Naive thymus-derived CD8-positive, alpha-beta T cell (primary cell): ENCODE measurements around the gene AHCTF1. TPM values are rescaled to one million over a fixed set of nuclear protein-coding genes. Genes with fewer than 3 reads are reported as not detected.
"Not testable (repeated sequence)": the region's sequence is repeated elsewhere in the genome, so short reads cannot be mapped to it uniquely, and the experiment has no call there.

Source experiments
- ATAC-seq, 2 donors: fragments of 150-1000 bp; cut with Tn5 transposase in 1 of 2; sonication (Bioruptor Pico), chemical (Tn5 transposase) in 1 of 2; 1 replicate in 1 of 2; 2 replicates in 1 of 2; pipeline ENCODE4 v1.10.0; 2021; ENCODE audit warnings: mild to moderate bottlenecking in 2 of 2, moderate library complexity in 2 of 2
- POLR2A ChIA-PET: fragments of 350-600 bp; sonication (Branson Sonifier 250); formaldehyde crosslinking; loops from one replicate; lab custom pipeline; 2021; ENCODE audit warnings: antibody characterized with exemption; lab: Charles Lee
- DNase-seq, 10 donors: peaks; one replicate each; pipeline versions ENCODE4 v3.0.0 to v3.0.0-alpha.2; 2020 to 2022
- H3K27ac Mint-ChIP-seq, 10 donors: one replicate each; pipeline ENCODE4 v1.8.0; 2020 to 2022; ENCODE audit warnings: mild to moderate bottlenecking in 10 of 10, mixed read lengths in 10 of 10, moderate library complexity in 4 of 10, inconsistent platforms in 1 of 10
- H3K27me3 Mint-ChIP-seq, 5 donors: one replicate each; pipeline ENCODE4 v1.8.0; 2021 to 2022; ENCODE audit warnings: mixed read lengths in 5 of 5
- H3K36me3 Mint-ChIP-seq, 3 donors: one replicate each; pipeline ENCODE4 v1.8.0; 2020 to 2022; ENCODE audit warnings: mixed read lengths in 3 of 3, mild to moderate bottlenecking in 2 of 3, inconsistent platforms in 1 of 3
- H3K4me1 Mint-ChIP-seq, 4 donors: one replicate each; pipeline ENCODE4 v1.8.0; 2021 to 2022; ENCODE audit warnings: mixed read lengths in 4 of 4
- H3K4me3 Mint-ChIP-seq, 10 donors: one replicate each; pipeline ENCODE4 v1.8.0; 2020 to 2022; ENCODE audit warnings: mild to moderate bottlenecking in 10 of 10, mixed read lengths in 10 of 10, moderate library complexity in 6 of 10, inconsistent platforms in 1 of 10
- H3K9me3 Mint-ChIP-seq, 9 donors: one replicate each; pipeline ENCODE4 v1.8.0; 2020 to 2022; ENCODE audit warnings: mixed read lengths in 9 of 9, mild to moderate bottlenecking in 3 of 9, inconsistent platforms in 1 of 9, moderate library complexity in 1 of 9
- polyA plus RNA-seq, 3 donors: library from polyadenylated mRNA; unstranded; fragments of 300-500 nt; fragmentation: Illumina TruSeq; gene quantifications; one replicate each; pipeline ENCODE4 v1.2.3, GENCODE V29; 2021
- total RNA-seq, 8 experiments: library from RNA in 2 of 8; stranded (reverse) in 2 of 8; gene quantifications; one replicate each; pipeline ENCODE4 v1.2.3 and lab custom pipeline; 2021 to 2026

Gene AHCTF1
- total and polyA plus RNA-seq, 5 experiments from 2014 or later = 12.4 to 69.5 (median 20.2) TPM

DNA sequence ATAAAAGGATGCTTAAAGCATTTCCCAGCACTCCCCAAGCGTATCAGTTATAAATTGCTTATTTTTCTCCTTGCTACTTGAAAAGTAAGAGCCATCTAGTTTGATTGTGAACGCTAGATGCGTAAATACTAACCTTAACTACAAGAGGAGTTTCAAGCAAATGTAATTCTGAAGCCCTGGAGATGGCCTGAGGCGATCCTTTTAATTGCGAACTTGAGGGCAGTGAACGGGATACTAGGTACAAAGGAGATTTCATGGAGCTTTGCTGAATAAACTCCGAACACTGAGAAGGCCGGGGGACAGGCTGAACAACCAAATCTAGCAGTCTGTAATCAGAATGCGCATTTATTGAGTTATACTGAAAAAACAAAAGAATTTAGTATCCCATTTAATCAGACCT, 68.0 kb downstream of the AHCTF1 start:
- not testable (repeated sequence) for H3K4me3 Mint-ChIP-seq

DNA sequence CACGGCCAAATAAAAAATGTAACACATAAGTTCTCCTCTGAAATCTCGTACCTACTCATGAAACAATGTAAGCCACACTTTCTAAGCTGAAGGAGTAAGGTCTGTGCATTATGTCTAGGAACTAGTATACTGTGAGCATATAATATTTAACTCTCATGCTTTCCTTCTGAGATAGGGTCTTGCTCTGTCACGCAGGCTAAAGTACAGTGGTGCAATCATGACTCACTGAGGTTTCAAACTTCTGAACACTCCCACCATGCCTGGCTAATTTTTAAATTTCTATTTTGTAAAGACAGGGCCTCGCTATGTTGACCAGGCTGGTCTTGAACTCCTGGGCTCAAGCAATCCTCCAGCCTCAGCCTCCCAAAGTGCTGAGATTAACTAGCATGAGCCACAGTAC, 71.3 kb downstream of the AHCTF1 start:
- Mint-ChIP-seq H3K4me3 (no peak overlapping the region), H3K27me3 (no peaks in the 10 kb centered on the region), H3K9me3 (no peaks in the 10 kb centered on the region), H3K4me1 (no peaks in the 10 kb centered on the region), H3K27ac (peak overlapping the region in 1 of 10 donors; percentile 56), H3K36me3 (peaks cover 0 to 87% (median 27%) of the 10 kb centered on the region in 3 donors)
- DNase-seq = no peak
- no peak for ATAC-seq
- POLR2A ChIA-PET = no interaction called here

More for the DNA sequence above, 68.0 kb downstream of the AHCTF1 start:
- POLR2A ChIA-PET = interaction anchor here (0.6 kb wide), 1 partner anchor 43 kb away, joined by 3 read pairs; no protein-coding TSS in a partner anchor
- peak overlapping the region in 2 of 10 donors; percentile 4 to 19 for H3K27ac Mint-ChIP-seq
- H3K36me3 Mint-ChIP-seq = peaks cover 0 to 80% (median 26%) of the 10 kb centered on the region in 3 donors
- H3K9me3 Mint-ChIP-seq, DNase-seq, H3K27me3 Mint-ChIP-seq, ATAC-seq, H3K4me1 Mint-ChIP-seq: not testable (repeated sequence)

DNA sequence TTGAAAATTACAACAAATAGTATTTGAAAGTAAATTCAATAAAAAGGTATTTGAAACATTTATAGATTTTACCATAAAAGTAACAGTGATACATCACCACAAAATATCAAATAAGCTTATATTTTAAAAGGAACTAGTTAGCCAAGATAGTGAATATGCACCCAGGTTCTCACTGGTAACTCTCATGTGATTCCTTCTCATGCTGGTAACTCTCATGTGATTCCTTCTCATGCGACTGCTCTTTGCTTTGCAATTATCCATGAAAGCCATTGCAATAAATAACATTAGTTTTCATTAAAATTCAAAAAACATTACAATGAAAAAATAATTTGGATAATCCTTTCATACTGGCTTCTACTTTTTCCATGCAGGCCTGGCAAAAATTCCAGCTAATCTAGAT, 75.4 kb downstream of the AHCTF1 start:
- no peak for ATAC-seq
- H3K36me3 Mint-ChIP-seq = peaks cover 3 to 92% (median 24%) of the 10 kb centered on the region in 3 donors

DNA sequence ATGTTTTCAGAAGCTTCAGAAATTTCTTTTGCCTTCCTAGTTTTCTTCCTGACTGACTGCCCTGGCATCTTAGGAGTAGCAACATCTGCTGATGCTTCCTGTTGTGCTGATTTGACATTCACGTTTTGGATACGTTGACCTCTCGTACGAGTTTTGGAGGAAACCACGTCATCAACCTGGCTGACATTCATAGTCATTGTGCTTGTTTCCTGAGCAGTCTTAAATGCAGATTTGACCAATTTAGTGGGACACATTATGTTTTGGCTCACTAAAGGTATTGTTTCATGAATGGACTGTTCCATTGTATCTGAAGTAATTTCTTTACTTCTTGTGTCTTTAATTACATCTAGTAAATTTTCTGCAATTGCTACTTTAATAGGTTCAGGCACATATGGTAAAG, 81.1 kb downstream of the AHCTF1 start:
- H3K36me3 Mint-ChIP-seq = peaks cover 10 to 89% (median 32%) of the 10 kb centered on the region in 3 donors
- H3K9me3 Mint-ChIP-seq, POLR2A ChIA-PET, DNase-seq, ATAC-seq, H3K4me3 Mint-ChIP-seq, H3K4me1 Mint-ChIP-seq, H3K27me3 Mint-ChIP-seq, H3K27ac Mint-ChIP-seq: not testable (repeated sequence)

More for the DNA sequence above, 75.4 kb downstream of the AHCTF1 start:
- Mint-ChIP-seq H3K27me3 (no peaks in the 10 kb centered on the region), H3K27ac (peak overlapping the region in 1 of 10 donors; percentile 2), H3K9me3 (no peaks in the 10 kb centered on the region), H3K4me3 (no peak overlapping the region), H3K4me1 (peaks cover 0 to 2% (median 0%) of the 10 kb centered on the region in 4 donors)
- DNase-seq = no peak
- POLR2A ChIA-PET = no interaction called here

DNA sequence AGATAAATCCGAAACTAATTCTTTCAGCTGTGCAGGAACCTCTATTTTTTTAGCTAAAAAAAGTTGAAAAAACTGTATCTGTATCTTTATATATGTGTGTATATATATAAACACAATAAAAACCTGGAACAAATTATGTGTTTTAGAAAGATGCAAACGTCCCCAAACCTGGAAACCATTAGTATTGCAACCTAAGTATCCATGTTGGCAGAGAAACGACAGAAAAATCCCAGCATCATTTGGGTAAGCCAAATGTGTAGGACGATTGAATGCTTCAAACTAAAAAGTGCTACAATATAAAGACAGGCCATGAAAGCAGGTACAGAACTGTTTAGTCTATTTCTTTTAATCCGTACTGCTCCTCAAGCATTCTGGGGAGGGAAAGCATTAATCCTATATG, 87.9 kb downstream of the AHCTF1 start:
- POLR2A ChIA-PET = no interaction called here
- no peak for ATAC-seq
- Mint-ChIP-seq H3K9me3 (no peaks in the 10 kb centered on the region), H3K4me3 (no peak overlapping the region), H3K4me1 (no peaks in the 10 kb centered on the region), H3K36me3 (peaks cover 6 to 79% (median 26%) of the 10 kb centered on the region in 3 donors), H3K27me3 (no peaks in the 10 kb centered on the region), H3K27ac (no peak overlapping the region)
- no peak for DNase-seq

DNA sequence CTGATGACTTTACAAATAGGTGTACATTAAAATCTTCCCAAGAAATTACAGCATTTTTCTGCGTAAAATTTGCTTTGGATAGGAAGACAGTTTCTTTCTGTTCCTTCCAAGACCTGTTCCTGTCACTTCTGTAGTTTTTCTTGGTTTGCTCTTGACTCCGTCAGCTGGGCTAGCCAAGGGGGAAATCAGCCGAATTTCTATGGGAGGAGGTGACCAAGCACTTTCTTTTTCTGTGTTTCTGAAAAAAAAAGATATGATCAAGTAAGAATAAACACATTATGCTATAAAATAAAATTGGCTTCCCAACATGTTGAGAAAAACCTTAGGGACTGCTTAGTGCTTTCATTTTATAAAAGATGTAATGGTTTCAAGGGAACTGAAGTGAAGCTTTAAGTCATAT, 91.0 kb downstream of the AHCTF1 start:
- Mint-ChIP-seq H3K36me3 (peaks cover 6 to 52% (median 18%) of the 10 kb centered on the region in 3 donors), H3K27ac (peak overlapping the region in 1 of 10 donors; percentile 35)
- H3K4me3 Mint-ChIP-seq, H3K9me3 Mint-ChIP-seq, H3K27me3 Mint-ChIP-seq, DNase-seq, ATAC-seq, POLR2A ChIA-PET, H3K4me1 Mint-ChIP-seq: not testable (repeated sequence)

DNA sequence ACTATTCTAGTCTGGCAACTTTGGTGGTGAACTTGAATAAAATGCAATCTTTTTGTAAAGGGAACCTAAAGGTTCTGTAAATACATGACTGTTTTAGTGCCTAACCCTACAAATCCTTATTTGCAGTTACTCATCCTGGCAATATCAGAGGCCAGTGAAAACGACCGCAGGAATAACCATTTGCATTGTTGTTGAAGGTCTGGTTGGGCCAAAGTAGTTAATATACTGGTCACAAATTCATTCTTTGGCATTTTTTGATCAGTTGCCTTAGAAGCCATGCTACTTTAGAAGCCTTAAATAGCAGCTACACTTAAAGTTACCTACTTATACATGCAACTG, 93.7 kb downstream of the AHCTF1 start:
- Mint-ChIP-seq H3K27me3 (peaks cover 0 to 4% (median 2%) of the 10 kb centered on the region in 5 donors), H3K27ac (no peak overlapping the region), H3K36me3 (peaks cover 4 to 33% (median 12%) of the 10 kb centered on the region in 3 donors), H3K4me3 (no peak overlapping the region), H3K9me3 (no peaks in the 10 kb centered on the region), H3K4me1 (peaks cover 0 to 6% (median 5%) of the 10 kb centered on the region in 4 donors)
- no peak for ATAC-seq
- POLR2A ChIA-PET = no interaction called here
- no peak for DNase-seq

DNA sequence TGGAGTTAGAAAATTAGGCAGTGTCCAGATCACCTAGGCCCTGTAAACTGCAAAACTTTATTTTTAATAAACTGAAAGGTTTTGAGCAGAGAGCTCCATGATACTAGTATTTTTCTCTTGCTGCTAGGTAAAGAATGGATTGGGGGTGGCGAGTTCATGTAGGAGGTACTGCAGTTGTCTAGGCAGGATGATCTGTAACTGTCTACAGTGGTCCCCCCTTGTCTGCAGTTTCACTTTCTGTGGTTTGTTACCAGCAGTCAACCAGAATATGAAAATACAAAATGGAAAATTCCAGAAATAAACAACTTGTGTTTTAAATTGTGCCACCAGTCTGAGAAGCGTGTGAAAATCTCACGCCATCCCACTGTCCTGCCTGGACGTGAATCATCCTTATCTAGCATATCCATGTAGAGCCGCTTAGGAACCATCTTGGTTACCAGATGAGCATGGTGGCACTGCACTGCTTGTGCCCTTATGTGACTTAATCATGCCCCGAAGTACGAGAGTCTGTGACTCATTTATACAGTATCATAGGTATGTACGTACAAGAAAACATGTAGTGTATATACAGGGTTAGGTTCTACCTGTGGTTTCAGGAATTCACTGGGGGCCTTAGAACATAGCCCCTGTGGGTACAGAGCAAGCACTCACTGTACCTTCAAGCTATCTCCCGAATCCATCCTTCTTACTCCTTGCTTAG, 94.2 kb downstream of the AHCTF1 start:
- H3K27me3 Mint-ChIP-seq = peaks cover 0 to 4% (median 2%) of the 10 kb centered on the region in 5 donors
- H3K27ac Mint-ChIP-seq = peak overlapping the region in 2 of 10 donors; percentile 19 to 29
- H3K4me3 Mint-ChIP-seq = no peak overlapping the region
- POLR2A ChIA-PET = interaction anchor here (0.6 kb wide), 1 partner anchor 461 kb away, joined by 3 read pairs; no protein-coding TSS in a partner anchor
- peaks cover 0 to 6% (median 5%) of the 10 kb centered on the region in 4 donors for H3K4me1 Mint-ChIP-seq
- ATAC-seq (no peak), DNase-seq (no peak)
- H3K9me3 Mint-ChIP-seq = no peaks in the 10 kb centered on the region
- peaks cover 0 to 28% (median 9%) of the 10 kb centered on the region in 3 donors for H3K36me3 Mint-ChIP-seq

DNA sequence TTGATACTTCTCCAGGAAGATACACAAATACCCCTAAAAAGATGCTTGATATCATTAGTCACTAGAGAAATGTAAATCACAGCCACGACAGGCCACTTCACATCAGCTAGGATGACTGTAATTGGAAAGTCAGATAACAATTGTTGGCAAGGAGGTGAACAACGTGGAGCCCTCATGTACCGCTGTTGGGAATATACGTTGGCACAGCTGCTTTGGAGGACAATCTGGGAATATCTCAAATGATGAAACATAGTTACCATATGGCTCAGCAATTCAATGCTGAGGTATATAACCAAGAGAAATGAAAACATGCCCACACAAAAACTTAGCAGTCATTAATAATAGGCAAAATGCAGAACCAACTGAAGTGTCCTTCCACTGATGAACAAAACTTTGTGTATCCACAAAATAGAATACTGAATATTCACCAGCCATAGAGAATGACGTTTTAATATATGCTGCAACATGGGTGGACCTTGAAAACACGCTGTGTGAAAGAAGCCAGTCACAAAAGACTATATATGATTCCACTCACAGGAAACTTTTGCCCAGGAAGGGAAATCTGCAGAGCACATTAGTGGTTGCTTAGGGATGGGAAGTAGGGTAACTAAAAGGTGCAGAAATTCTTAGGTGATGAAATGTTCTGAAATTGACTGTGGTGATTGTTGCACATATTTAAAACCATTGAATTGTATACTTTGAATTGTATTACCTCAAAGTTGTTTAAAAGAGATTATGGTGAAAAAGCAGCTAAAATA, 95.4 kb downstream of the AHCTF1 start:
- no peaks in the 10 kb centered on the region for H3K9me3 Mint-ChIP-seq

DNA sequence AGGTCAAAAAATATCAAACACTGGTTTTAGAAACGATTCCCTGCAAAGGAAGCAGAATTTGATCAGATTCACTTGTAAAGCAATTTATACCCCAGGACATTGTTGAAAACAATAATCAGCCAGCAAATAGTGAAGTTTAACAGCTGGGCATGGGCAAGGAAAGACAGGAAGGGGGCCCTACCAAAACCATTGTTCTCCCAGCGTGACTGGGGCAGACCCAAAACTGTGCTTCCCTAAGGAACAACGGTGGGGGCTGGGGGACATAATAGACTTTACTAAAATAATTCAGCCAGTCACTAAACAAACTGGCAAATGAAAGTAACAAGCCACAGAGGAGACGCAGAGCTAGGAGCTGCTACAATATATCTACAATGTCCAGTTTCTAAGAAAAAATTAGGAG, 100.2 kb downstream of the AHCTF1 start:
- ATAC-seq = no peak
- no peak overlapping the region for H3K27ac Mint-ChIP-seq
- H3K9me3 Mint-ChIP-seq = peaks cover 6 to 20% (median 10%) of the 10 kb centered on the region in 9 donors
- peaks cover 5 to 35% (median 13%) of the 10 kb centered on the region in 5 donors for H3K27me3 Mint-ChIP-seq
- H3K4me1 Mint-ChIP-seq = peaks cover 0 to 5% (median 1%) of the 10 kb centered on the region in 4 donors
- H3K36me3 Mint-ChIP-seq = peaks cover 3 to 13% (median 8%) of the 10 kb centered on the region in 3 donors
- DNase-seq = no peak
- POLR2A ChIA-PET = no interaction called here
- no peak overlapping the region for H3K4me3 Mint-ChIP-seq

More for the DNA sequence above, 95.4 kb downstream of the AHCTF1 start:
- Mint-ChIP-seq H3K27me3 (peaks cover 3 to 10% (median 7%) of the 10 kb centered on the region in 5 donors), H3K4me1 (peaks cover 0 to 6% (median 5%) of the 10 kb centered on the region in 4 donors), H3K36me3 (peaks cover 0 to 20% (median 8%) of the 10 kb centered on the region in 3 donors), H3K4me3 (no peak overlapping the region), H3K27ac (no peak overlapping the region)
- ATAC-seq = no peak
- POLR2A ChIA-PET = no interaction called here
- DNase-seq = no peak

DNA sequence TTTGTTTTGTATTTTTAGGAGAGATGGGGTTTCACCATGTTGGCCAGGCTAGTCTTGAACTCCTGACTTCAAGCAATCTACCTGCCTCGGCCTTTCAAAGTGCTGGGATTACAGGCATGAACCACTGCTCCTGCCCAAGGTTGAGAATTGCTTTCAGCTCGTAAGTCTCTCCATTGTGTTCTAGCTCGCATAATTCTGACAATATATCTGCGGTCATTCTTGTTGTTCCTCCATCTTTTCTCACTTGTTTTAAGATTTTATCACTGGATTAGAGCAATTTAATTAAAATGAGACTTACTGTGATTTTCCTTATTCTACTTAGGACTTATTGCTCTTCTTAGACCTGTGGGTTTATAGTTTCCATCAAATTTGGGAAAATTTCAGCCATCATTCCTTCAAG, 102.9 kb downstream of the AHCTF1 start:
- POLR2A ChIA-PET = no interaction called here
- Mint-ChIP-seq H3K36me3 (peaks cover 3 to 13% (median 8%) of the 10 kb centered on the region in 3 donors), H3K4me3 (no peak overlapping the region), H3K27ac (no peak overlapping the region), H3K27me3 (peaks cover 5 to 35% (median 13%) of the 10 kb centered on the region in 5 donors), H3K9me3 (peaks cover 6 to 20% (median 10%) of the 10 kb centered on the region in 9 donors), H3K4me1 (peaks cover 0 to 4% (median under 1%) of the 10 kb centered on the region in 4 donors)
- DNase-seq (no peak), ATAC-seq (no peak)

DNA sequence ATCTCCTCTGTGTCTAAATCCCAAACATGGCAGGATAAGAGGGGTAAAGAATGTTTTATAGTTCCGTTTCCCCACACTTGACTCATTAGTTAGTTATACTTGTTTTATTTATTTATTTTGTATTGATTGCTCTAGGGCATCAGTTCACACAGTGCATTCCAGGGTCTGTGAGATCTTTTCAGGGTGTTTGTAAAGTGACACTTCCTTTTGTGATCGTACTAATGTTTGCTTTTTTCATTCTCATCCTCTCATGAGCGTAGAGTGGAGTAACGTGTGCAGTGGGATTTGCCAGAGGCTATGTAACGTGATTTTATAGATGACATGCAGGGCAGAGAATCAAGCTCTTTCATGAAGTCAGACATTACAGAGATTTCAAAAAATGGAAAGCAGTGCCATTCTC, 104.4 kb downstream of the AHCTF1 start:
- ATAC-seq (no peak), DNase-seq (no peak)
- POLR2A ChIA-PET = no interaction called here
- no peak overlapping the region for H3K4me3 Mint-ChIP-seq
- H3K36me3 Mint-ChIP-seq = peaks cover 3 to 13% (median 8%) of the 10 kb centered on the region in 3 donors
- H3K9me3 Mint-ChIP-seq = peaks cover 6 to 20% (median 10%) of the 10 kb centered on the region in 9 donors
- H3K27me3 Mint-ChIP-seq = peaks cover 3 to 35% (median 11%) of the 10 kb centered on the region in 5 donors
- H3K27ac Mint-ChIP-seq = no peak overlapping the region
- H3K4me1 Mint-ChIP-seq = peaks cover 0 to 2% (median 1%) of the 10 kb centered on the region in 4 donors
